H9 (cell line): Measurements from ENCODE around the gene SLC12A2. TPM values are rescaled to one million over a fixed set of nuclear protein-coding genes. Genes with fewer than 3 reads are reported as not detected.

Experiments used
- DNase-seq: peaks from one replicate; pipeline ENCODE4 v3.0.0-alpha.2; 2017
- H2AFZ ChIP-seq: one replicate; pipeline ENCODE4 v1.6.1; 2013; ENCODE audit warnings: mild to moderate bottlenecking, low read length, control low read depth, moderate library complexity
- H2AK5ac ChIP-seq: 2 replicates; pipeline ENCODE4 v1.6.1; 2013; ENCODE audit warnings: low read length, control low read depth, mixed read lengths; ENCODE audit not compliant: insufficient read length
- H2BK120ac ChIP-seq: one replicate; pipeline ENCODE4 v1.6.1; 2013; ENCODE audit warnings: low read depth, mild to moderate bottlenecking, low read length, control low read depth, inconsistent platforms; ENCODE audit not compliant: poor library complexity, severe bottlenecking
- H2BK12ac ChIP-seq: 2 replicates; pipeline ENCODE4 v1.6.1; 2013; ENCODE audit warnings: low read length, control low read depth, mixed read lengths, low read depth; ENCODE audit not compliant: insufficient read length
- H2BK15ac ChIP-seq: 2 replicates; pipeline ENCODE4 v1.6.1; 2013; ENCODE audit warnings: low read depth, low read length, control low read depth
- H2BK20ac ChIP-seq: one replicate; pipeline ENCODE4 v1.6.1; 2013; ENCODE audit warnings: low read depth, mild to moderate bottlenecking, low read length, control low read depth, inconsistent platforms; ENCODE audit not compliant: poor library complexity, severe bottlenecking
- H2BK5ac ChIP-seq: 2 replicates; pipeline ENCODE4 v1.6.1; 2013; ENCODE audit warnings: low read length, control low read depth, mixed read lengths; ENCODE audit not compliant: insufficient read length
- H3K14ac ChIP-seq: 2 replicates; pipeline ENCODE4 v1.6.1; 2013; ENCODE audit warnings: low read length, control low read depth; ENCODE audit not compliant: insufficient read depth
- H3K18ac ChIP-seq: 2 replicates; pipeline ENCODE4 v1.6.1; 2013; ENCODE audit warnings: low read depth, mild to moderate bottlenecking, mixed read lengths, low read length, control low read depth; ENCODE audit not compliant: insufficient read length
- H3K23ac ChIP-seq: 2 replicates; pipeline ENCODE4 v1.6.1; 2013; ENCODE audit warnings: low read length, control low read depth, mixed read lengths, low read depth; ENCODE audit not compliant: insufficient read length
- H3K23me2 ChIP-seq: 2 replicates; pipeline ENCODE4 v1.6.1; 2013; ENCODE audit warnings: low read depth, mild to moderate bottlenecking, mixed read lengths, low read length, control low read depth; ENCODE audit not compliant: insufficient read length, poor library complexity, severe bottlenecking
- H3K27ac ChIP-seq: 2 replicates; pipeline ENCODE4 v1.5.1; 2013; ENCODE audit warnings: low read length, control low read depth, mixed read lengths, low read depth; ENCODE audit not compliant: insufficient read length
- H3K27me3 ChIP-seq: 2 replicates; pipeline ENCODE4 v1.6.1; 2013; ENCODE audit warnings: low read length, control low read depth, inconsistent platforms; ENCODE audit not compliant: insufficient read depth
- H3K4ac ChIP-seq: 2 replicates; pipeline ENCODE4 v1.6.1; 2013; ENCODE audit warnings: low read depth, mild to moderate bottlenecking, control low read depth, inconsistent platforms, low read length, moderate library complexity
- H3K4me1 ChIP-seq: 2 replicates; pipeline ENCODE4 v1.6.1; 2013; ENCODE audit warnings: low read length, control low read depth, inconsistent platforms; ENCODE audit not compliant: insufficient read depth
- H3K4me2 ChIP-seq: 2 replicates; pipeline ENCODE4 v1.6.1; 2013; ENCODE audit warnings: low read length, control low read depth, mixed read lengths; ENCODE audit not compliant: insufficient read length, insufficient read depth
- H3K56ac ChIP-seq: 2 replicates; pipeline ENCODE4 v1.6.1; 2013; ENCODE audit warnings: low read depth, mild to moderate bottlenecking, mixed read lengths, low read length, control low read depth; ENCODE audit not compliant: insufficient read length
- H3K79me1 ChIP-seq: 2 replicates; pipeline ENCODE4 v1.6.1; 2013; ENCODE audit warnings: low read depth, mild to moderate bottlenecking, moderate library complexity, low read length, control low read depth, inconsistent platforms; ENCODE audit not compliant: insufficient read depth, poor library complexity, severe bottlenecking
- H3K79me2 ChIP-seq: 2 replicates; pipeline ENCODE4 v1.6.1; 2013; ENCODE audit warnings: low read length, control low read depth, inconsistent platforms; ENCODE audit not compliant: insufficient read depth
- H3K9ac ChIP-seq: 2 replicates; pipeline ENCODE4 v1.6.1; 2013; ENCODE audit warnings: low read length, control low read depth, mixed read lengths; ENCODE audit not compliant: insufficient read length; ENCODE audit errors: extremely low read depth
- H3K9me3 ChIP-seq: one replicate; pipeline ENCODE4 v1.6.1; 2013; ENCODE audit warnings: low read depth, low read length, inconsistent platforms; ENCODE audit not compliant: control insufficient read depth
- H3T11ph ChIP-seq: one replicate; pipeline ENCODE4 v1.6.1; 2013; ENCODE audit warnings: mild to moderate bottlenecking, low read length, control low read depth, inconsistent platforms
- H4K20me1 ChIP-seq: one replicate; pipeline ENCODE4 v1.6.1; 2013; ENCODE audit not compliant: control insufficient read depth, insufficient read length, insufficient read depth
- H4K5ac ChIP-seq: 2 replicates; pipeline ENCODE4 v1.6.1; 2013; ENCODE audit warnings: low read depth, mild to moderate bottlenecking, mixed read lengths, low read length, control low read depth; ENCODE audit not compliant: insufficient read length
- H4K8ac ChIP-seq: replicated peaks from 2 replicates; pipeline ENCODE4 v1.6.1; 2013; ENCODE audit warnings: low read length, control low read depth, mixed read lengths, low read depth; ENCODE audit not compliant: insufficient read length
- H4K91ac ChIP-seq: 2 replicates; pipeline ENCODE4 v1.6.1; 2013; ENCODE audit warnings: low read depth, mild to moderate bottlenecking, moderate library complexity, mixed read lengths, low read length, control low read depth; ENCODE audit not compliant: insufficient read length
- H3K27ac Mint-ChIP-seq, 3 experiments: 2 replicates in 2 of 3; 3 replicates in 1 of 3; pipeline ENCODE4 v1.8.0; 2020 to 2021; ENCODE audit warnings: mixed read lengths in 3 of 3, mild to moderate bottlenecking in 1 of 3, moderate library complexity in 1 of 3
- H3K27me3 Mint-ChIP-seq: 2 replicates; pipeline ENCODE4 v1.8.0; 2021; ENCODE audit warnings: low read depth, mild to moderate bottlenecking, moderate library complexity, mixed read lengths
- H3K36me3 Mint-ChIP-seq, 3 experiments: 2 replicates in 2 of 3; 3 replicates in 1 of 3; pipeline ENCODE4 v1.8.0; 2020 to 2021; ENCODE audit warnings: low read depth in 3 of 3, mixed read lengths in 3 of 3; ENCODE audit not compliant: insufficient read depth in 1 of 3
- H3K4me1 Mint-ChIP-seq, 2 experiments: 2 replicates each; pipeline ENCODE4 v1.8.0; 2020; ENCODE audit warnings: mixed read lengths in 2 of 2
- H3K4me3 Mint-ChIP-seq, 2 experiments: 2 replicates in 1 of 2; 3 replicates in 1 of 2; pipeline ENCODE4 v1.8.0; 2020 to 2021; ENCODE audit warnings: mild to moderate bottlenecking in 2 of 2, mixed read lengths in 2 of 2, moderate library complexity in 1 of 2
- H3K9me3 Mint-ChIP-seq, 2 experiments: 2 replicates in 1 of 2; 3 replicates in 1 of 2; pipeline ENCODE4 v1.8.0; 2020; ENCODE audit warnings: mild to moderate bottlenecking in 2 of 2, mixed read lengths in 2 of 2, moderate library complexity in 1 of 2
- CTCF ChIP-seq: fragments of 200-600 bp; sonication (generic); conservative IDR thresholded peaks from 3 replicates; pipeline ENCODE4 v1.8.0; 2021; ENCODE audit warnings: antibody characterized with exemption, mild to moderate bottlenecking
- WGBS: extraction: QIAGEN DNeasy Blood & Tissue Kit; methylation state at CpG from one replicate; pipeline ENCODE4 v1.1.7; 2013; ENCODE audit warnings: missing lambda C conversion rate, low lambda C conversion rate, mixed read lengths; ENCODE audit not compliant: insufficient read length; ENCODE audit errors: extremely low coverage; 5-methylcytosine and 5-hydroxymethylcytosine counted together
- total RNA-seq: library from RNA; stranded (reverse); gene quantifications from 2 replicates; pipeline ENCODE4 v1.2.1, GENCODE V29; 2021

Gene SLC12A2
- total RNA-seq, 1 experiment from 2014 or later: 17.9 TPM

GRCh38 chr5:128158342-128158741 is 74.8 kb downstream of the SLC12A2 start:
- no peak overlapping the region for H3K4me2 ChIP-seq
- H3K23ac ChIP-seq: no peak overlapping the region
- H3K4me1 Mint-ChIP-seq: no peaks in the 10 kb centered on the region
- H3T11ph ChIP-seq: no peak overlapping the region
- no peaks in the 10 kb centered on the region for H4K20me1 ChIP-seq
- no peak overlapping the region for H3K27ac Mint-ChIP-seq
- no peak overlapping the region for H2AK5ac ChIP-seq
- H3K4me3 Mint-ChIP-seq: no peak overlapping the region
- no peak overlapping the region for H3K9ac ChIP-seq
- H3K27me3 ChIP-seq: no peaks in the 10 kb centered on the region
- H3K27me3 Mint-ChIP-seq: no peaks in the 10 kb centered on the region
- TF ChIP-seq CTCF: no peak
- no peaks in the 10 kb centered on the region for H3K79me1 ChIP-seq
- no peaks in the 10 kb centered on the region for H3K23me2 ChIP-seq
- no peak overlapping the region for H3K4ac ChIP-seq
- no peak overlapping the region for H4K5ac ChIP-seq
- no peak overlapping the region for H2BK5ac ChIP-seq
- H2AFZ ChIP-seq: no peak overlapping the region
- peaks cover 8 to 32% (median 21%) of the 10 kb centered on the region in 3 experiments; a peak in 5 of 7 replicates for H3K36me3 Mint-ChIP-seq
- DNase-seq: no peak
- no peak overlapping the region for H3K27ac ChIP-seq
- H2BK12ac ChIP-seq: no peak overlapping the region
- H2BK15ac ChIP-seq: no peak overlapping the region
- H4K8ac ChIP-seq: no peak overlapping the region
- WGBS: no CpG with 5 or more reads among the region's 3 CpGs
- no peak overlapping the region for H3K56ac ChIP-seq
- no peak overlapping the region for H2BK120ac ChIP-seq
- peaks cover 0 to 5% of the 10 kb centered on the region in 2 experiments; a peak in 1 of 5 replicates for H3K9me3 Mint-ChIP-seq
- H4K91ac ChIP-seq: no peak overlapping the region
- no peak overlapping the region for H3K18ac ChIP-seq
- H3K9me3 ChIP-seq: no peaks in the 10 kb centered on the region
- H3K14ac ChIP-seq: no peak overlapping the region
- H3K79me2 ChIP-seq: no peaks in the 10 kb centered on the region
- no peaks in the 10 kb centered on the region for H3K4me1 ChIP-seq
- H2BK20ac ChIP-seq: no peak overlapping the region
